GM23338 (cell line): ENCODE data around the gene SLC39A11. TPM values are rescaled to one million over a fixed set of nuclear protein-coding genes. Genes with fewer than 3 reads are reported as not detected.

ENCODE experiments used
- ATAC-seq: fragments of 200-7000 bp; cut with Tn5 transposase; 3 replicates; pipeline ENCODE4 v1.9.1; 2020
- DNase-seq: peaks from one replicate; pipeline ENCODE4 v3.0.0-alpha.2; 2015; ENCODE audit warnings: low spot score
- H2AFZ ChIP-seq: fragments of 200-600 bp; sonication (generic); 2 replicates; pipeline ENCODE4 v1.8.0; 2016; ENCODE audit warnings: antibody characterized with exemption, mild to moderate bottlenecking, moderate library complexity
- H3F3A ChIP-seq: fragments of 200-600 bp; sonication (generic); replicated peaks from 2 replicates; pipeline ENCODE4 v1.8.0; 2017; ENCODE audit warnings: antibody characterized with exemption, mixed run types, low read depth
- H3K27ac ChIP-seq: fragments of 200-600 bp; sonication (generic); 2 replicates; pipeline ENCODE4 v1.6.1; 2016; ENCODE audit warnings: low read depth
- H3K27me3 ChIP-seq: fragments of 200-600 bp; sonication (generic); 2 replicates; pipeline ENCODE4 v1.8.0; 2016; ENCODE audit warnings: mild to moderate bottlenecking, mixed run types, moderate library complexity; ENCODE audit not compliant: insufficient read depth
- H3K36me3 ChIP-seq: fragments of 200-600 bp; sonication (generic); 2 replicates; pipeline ENCODE4 v1.8.0; 2016; ENCODE audit warnings: mild to moderate bottlenecking; ENCODE audit not compliant: insufficient read depth
- H3K4me1 ChIP-seq: fragments of 200-600 bp; sonication (generic); 2 replicates; pipeline ENCODE4 v1.8.0; 2016; ENCODE audit warnings: mild to moderate bottlenecking, moderate library complexity; ENCODE audit not compliant: insufficient read depth
- H3K4me2 ChIP-seq: fragments of 200-600 bp; sonication (generic); 2 replicates; pipeline ENCODE4 v1.7.1; 2017; ENCODE audit warnings: mixed run types
- H3K4me3 ChIP-seq: fragments of 200-600 bp; sonication (generic); 2 replicates; pipeline ENCODE4 v1.6.1; 2016; ENCODE audit warnings: mixed run types
- H3K79me2 ChIP-seq: fragments of 200-600 bp; sonication (generic); replicated peaks from 2 replicates; pipeline ENCODE4 v1.8.0; 2017; ENCODE audit warnings: mild to moderate bottlenecking; ENCODE audit not compliant: insufficient read depth
- H3K9me2 ChIP-seq: fragments of 200-600 bp; sonication (generic); 2 replicates; pipeline ENCODE4 v1.8.0; 2017; ENCODE audit not compliant: insufficient read depth
- H4K20me1 ChIP-seq: fragments of 200-600 bp; sonication (generic); replicated peaks from 2 replicates; pipeline ENCODE4 v1.8.0; 2017; ENCODE audit warnings: mild to moderate bottlenecking; ENCODE audit not compliant: insufficient read depth
- H3K27ac Mint-ChIP-seq: 2 replicates; pipeline ENCODE4 v1.8.0; 2020; ENCODE audit warnings: inconsistent platforms, mild to moderate bottlenecking, moderate library complexity, mixed read lengths
- H3K27me3 Mint-ChIP-seq: 3 replicates; pipeline ENCODE4 v1.8.0; 2022; ENCODE audit warnings: low read depth, mild to moderate bottlenecking, moderate library complexity, mixed read lengths, inconsistent platforms; ENCODE audit not compliant: insufficient read depth, poor library complexity
- H3K36me3 Mint-ChIP-seq: 3 replicates; pipeline ENCODE4 v1.8.0; 2021; ENCODE audit warnings: low read depth, mild to moderate bottlenecking, inconsistent platforms, moderate library complexity, mixed read lengths
- H3K4me1 Mint-ChIP-seq: 3 replicates; pipeline ENCODE4 v1.8.0; 2020; ENCODE audit warnings: mild to moderate bottlenecking, inconsistent platforms, mixed read lengths
- H3K4me3 Mint-ChIP-seq: 3 replicates; pipeline ENCODE4 v1.8.0; 2021; ENCODE audit warnings: moderate library complexity, mild to moderate bottlenecking, inconsistent platforms, mixed read lengths
- H3K9me3 Mint-ChIP-seq: 3 replicates; pipeline ENCODE4 v1.8.0; 2020; ENCODE audit warnings: moderate library complexity, mild to moderate bottlenecking, inconsistent platforms, mixed read lengths
- CREB1 ChIP-seq: fragments of 250-450 bp; sonication (Bioruptor Pico); IDR thresholded peaks from 2 replicates; pipeline ENCODE4 v1.5.0; 2020; ENCODE audit warnings: low read depth, mild to moderate bottlenecking, moderate library complexity
- ETS1 ChIP-seq: IDR thresholded peaks from 2 replicates; pipeline ENCODE4 v1.6.1; 2016; ENCODE audit warnings: antibody characterized with exemption
- EZH2 ChIP-seq: fragments of 200-600 bp; sonication (generic); IDR thresholded peaks from one replicate; pipeline ENCODE4 v1.8.0; 2017; ENCODE audit warnings: antibody characterized with exemption, mild to moderate bottlenecking, low read depth; ENCODE audit not compliant: unreplicated experiment
- EZH2phosphoT487 ChIP-seq: fragments of 200-600 bp; sonication (generic); IDR thresholded peaks from one replicate; pipeline ENCODE4 v1.8.1; 2018; ENCODE audit warnings: antibody characterized with exemption; ENCODE audit not compliant: unreplicated experiment
- NANOG ChIP-seq: IDR thresholded peaks from 2 replicates; pipeline ENCODE4 v1.6.1; 2016; ENCODE audit warnings: antibody characterized with exemption, borderline replicate concordance
- POLR2AphosphoS5 ChIP-seq: IDR thresholded peaks from 2 replicates; pipeline ENCODE4 v1.6.1; 2016; ENCODE audit warnings: antibody characterized with exemption, low read depth
- STAT1 ChIP-seq: IDR thresholded peaks from one replicate; pipeline ENCODE4 v1.6.1; 2016; ENCODE audit warnings: antibody characterized with exemption; ENCODE audit not compliant: unreplicated experiment
- ZNF114 ChIP-seq: fragments of 250-450 bp; sonication (Bioruptor Pico); IDR thresholded peaks from 2 replicates; pipeline ENCODE4 v1.5.0; 2020; ENCODE audit warnings: mild to moderate bottlenecking, moderate library complexity
- ZNF331 ChIP-seq: fragments of 250-450 bp; sonication (Bioruptor Pico); IDR thresholded peaks from 2 replicates; pipeline ENCODE4 v1.5.0; 2020; ENCODE audit warnings: low read depth, mild to moderate bottlenecking, moderate library complexity
- polyA plus RNA-seq: library from polyadenylated mRNA; unstranded; fragments of >200 nt; fragmentation: Nextera tagmentation; extraction: Ambion mirVana; gene quantifications from 2 replicates; pipeline ENCODE4 v1.2.1, GENCODE V29; 2016
- total RNA-seq: library from RNA; depleted of rRNA; stranded (reverse); fragments of >200 nt; shearing (Covaris generic); gene quantifications from 2 replicates; pipeline ENCODE4 v1.2.3, GENCODE V29; 2014
- TF ChIP-seq, protein P1 (sequence below): fragments of 250-450 bp; sonication (Bioruptor Pico); IDR thresholded peaks from 2 replicates; pipeline ENCODE4 v1.5.0; 2020; ENCODE audit warnings: mild to moderate bottlenecking, moderate library complexity
- TF ChIP-seq, protein P2 (sequence below): IDR thresholded peaks from one replicate; pipeline ENCODE4 v1.6.1; 2018; ENCODE audit warnings: antibody characterized with exemption; ENCODE audit not compliant: unreplicated experiment
- TF ChIP-seq, protein P3 (sequence below), 2 experiments: fragments of 200-600 bp in 1 of 2; sonication (generic) in 1 of 2; conservative IDR thresholded peaks; 2 replicates each; pipeline versions ENCODE4 v1.5.1 to v1.6.1; 2016 to 2017; ENCODE audit warnings: antibody characterized with exemption in 2 of 2, low read depth in 2 of 2, mild to moderate bottlenecking in 2 of 2, moderate library complexity in 1 of 2

Gene SLC39A11
- total and polyA plus RNA-seq, 2 experiments from 2014 or later = 10.8 to 18.1 TPM

DNA sequence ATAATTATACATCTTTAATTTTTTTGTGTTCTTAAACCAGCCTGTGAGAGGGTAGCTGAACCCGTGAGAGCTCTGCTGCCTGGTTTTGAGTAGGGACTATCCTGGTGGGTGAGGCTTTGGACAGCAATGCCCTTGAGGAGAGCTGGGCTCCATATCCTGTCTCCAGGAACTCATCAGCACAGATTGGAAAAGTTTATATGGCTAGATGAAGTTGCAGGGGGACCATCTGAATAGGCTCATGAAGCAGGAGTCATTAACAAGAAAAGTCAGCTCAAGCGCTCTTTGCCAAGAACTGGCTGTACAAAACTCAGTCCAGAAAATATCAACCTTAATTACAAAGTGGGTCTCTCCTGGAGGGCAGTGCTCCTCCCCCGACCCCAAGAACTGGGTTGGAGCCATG lies 38.5 kb upstream of the SLC39A11 start:
- Mint-ChIP-seq H3K9me3 (no peaks in the 10 kb centered on the region), H3K4me3 (no peak overlapping the region), H3K27me3 (peaks cover 3% of the 10 kb centered on the region), H3K4me1 (peaks cover 14% of the 10 kb centered on the region), H3K27ac (no peak overlapping the region), H3K36me3 (no peaks in the 10 kb centered on the region)
- no peaks in the 10 kb centered on the region for H3K36me3 ChIP-seq
- H3K9me2 ChIP-seq = no peaks in the 10 kb centered on the region
- H2AFZ ChIP-seq = peak overlapping the region; percentile 56; the same call in 1 of the 2 replicates
- peaks cover 17% of the 10 kb centered on the region for H3K4me1 ChIP-seq
- no peak overlapping the region for H3K27ac ChIP-seq
- DNase-seq = no peak
- ATAC-seq = no peak
- H3K4me2 ChIP-seq = no peak overlapping the region; the same call in 1 of the 2 replicates
- no peaks in the 10 kb centered on the region for H3K79me2 ChIP-seq
- H3K4me3 ChIP-seq = no peak overlapping the region
- H4K20me1 ChIP-seq = no peaks in the 10 kb centered on the region
- TF ChIP-seq, protein P1, sequence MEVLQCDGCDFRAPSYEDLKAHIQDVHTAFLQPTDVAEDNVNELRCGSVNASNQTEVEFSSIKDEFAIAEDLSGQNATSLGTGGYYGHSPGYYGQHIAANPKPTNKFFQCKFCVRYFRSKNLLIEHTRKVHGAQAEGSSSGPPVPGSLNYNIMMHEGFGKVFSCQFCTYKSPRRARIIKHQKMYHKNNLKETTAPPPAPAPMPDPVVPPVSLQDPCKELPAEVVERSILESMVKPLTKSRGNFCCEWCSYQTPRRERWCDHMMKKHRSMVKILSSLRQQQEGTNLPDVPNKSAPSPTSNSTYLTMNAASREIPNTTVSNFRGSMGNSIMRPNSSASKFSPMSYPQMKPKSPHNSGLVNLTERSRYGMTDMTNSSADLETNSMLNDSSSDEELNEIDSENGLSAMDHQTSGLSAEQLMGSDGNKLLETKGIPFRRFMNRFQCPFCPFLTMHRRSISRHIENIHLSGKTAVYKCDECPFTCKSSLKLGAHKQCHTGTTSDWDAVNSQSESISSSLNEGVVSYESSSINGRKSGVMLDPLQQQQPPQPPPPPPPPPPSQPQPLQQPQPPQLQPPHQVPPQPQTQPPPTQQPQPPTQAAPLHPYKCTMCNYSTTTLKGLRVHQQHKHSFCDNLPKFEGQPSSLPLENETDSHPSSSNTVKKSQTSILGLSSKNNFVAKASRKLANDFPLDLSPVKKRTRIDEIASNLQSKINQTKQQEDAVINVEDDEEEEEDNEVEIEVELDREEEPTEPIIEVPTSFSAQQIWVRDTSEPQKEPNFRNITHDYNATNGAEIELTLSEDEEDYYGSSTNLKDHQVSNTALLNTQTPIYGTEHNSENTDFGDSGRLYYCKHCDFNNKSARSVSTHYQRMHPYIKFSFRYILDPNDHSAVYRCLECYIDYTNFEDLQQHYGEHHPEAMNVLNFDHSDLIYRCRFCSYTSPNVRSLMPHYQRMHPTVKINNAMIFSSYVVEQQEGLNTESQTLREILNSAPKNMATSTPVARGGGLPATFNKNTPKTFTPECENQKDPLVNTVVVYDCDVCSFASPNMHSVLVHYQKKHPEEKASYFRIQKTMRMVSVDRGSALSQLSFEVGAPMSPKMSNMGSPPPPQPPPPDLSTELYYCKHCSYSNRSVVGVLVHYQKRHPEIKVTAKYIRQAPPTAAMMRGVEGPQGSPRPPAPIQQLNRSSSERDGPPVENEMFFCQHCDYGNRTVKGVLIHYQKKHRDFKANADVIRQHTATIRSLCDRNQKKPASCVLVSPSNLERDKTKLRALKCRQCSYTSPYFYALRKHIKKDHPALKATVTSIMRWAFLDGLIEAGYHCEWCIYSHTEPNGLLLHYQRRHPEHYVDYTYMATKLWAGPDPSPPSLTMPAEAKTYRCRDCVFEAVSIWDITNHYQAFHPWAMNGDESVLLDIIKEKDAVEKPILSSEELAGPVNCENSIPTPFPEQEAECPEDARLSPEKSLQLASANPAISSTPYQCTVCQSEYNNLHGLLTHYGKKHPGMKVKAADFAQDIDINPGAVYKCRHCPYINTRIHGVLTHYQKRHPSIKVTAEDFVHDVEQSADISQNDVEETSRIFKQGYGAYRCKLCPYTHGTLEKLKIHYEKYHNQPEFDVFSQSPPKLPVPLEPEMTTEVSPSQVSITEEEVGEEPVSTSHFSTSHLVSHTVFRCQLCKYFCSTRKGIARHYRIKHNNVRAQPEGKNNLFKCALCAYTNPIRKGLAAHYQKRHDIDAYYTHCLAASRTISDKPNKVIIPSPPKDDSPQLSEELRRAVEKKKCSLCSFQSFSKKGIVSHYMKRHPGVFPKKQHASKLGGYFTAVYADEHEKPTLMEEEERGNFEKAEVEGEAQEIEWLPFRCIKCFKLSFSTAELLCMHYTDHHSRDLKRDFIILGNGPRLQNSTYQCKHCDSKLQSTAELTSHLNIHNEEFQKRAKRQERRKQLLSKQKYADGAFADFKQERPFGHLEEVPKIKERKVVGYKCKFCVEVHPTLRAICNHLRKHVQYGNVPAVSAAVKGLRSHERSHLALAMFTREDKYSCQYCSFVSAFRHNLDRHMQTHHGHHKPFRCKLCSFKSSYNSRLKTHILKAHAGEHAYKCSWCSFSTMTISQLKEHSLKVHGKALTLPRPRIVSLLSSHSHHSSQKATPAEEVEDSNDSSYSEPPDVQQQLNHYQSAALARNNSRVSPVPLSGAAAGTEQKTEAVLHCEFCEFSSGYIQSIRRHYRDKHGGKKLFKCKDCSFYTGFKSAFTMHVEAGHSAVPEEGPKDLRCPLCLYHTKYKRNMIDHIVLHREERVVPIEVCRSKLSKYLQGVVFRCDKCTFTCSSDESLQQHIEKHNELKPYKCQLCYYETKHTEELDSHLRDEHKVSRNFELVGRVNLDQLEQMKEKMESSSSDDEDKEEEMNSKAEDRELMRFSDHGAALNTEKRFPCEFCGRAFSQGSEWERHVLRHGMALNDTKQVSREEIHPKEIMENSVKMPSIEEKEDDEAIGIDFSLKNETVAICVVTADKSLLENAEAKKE = no peak
- TF ChIP-seq NANOG = no peak
- no peak for TF ChIP-seq ZNF114 (CRISPR knock-in tag)
- TF ChIP-seq ETS1 = no peak
- no peak for TF ChIP-seq STAT1
- TF ChIP-seq EZH2phosphoT487 = no peak
- TF ChIP-seq, protein P2, sequence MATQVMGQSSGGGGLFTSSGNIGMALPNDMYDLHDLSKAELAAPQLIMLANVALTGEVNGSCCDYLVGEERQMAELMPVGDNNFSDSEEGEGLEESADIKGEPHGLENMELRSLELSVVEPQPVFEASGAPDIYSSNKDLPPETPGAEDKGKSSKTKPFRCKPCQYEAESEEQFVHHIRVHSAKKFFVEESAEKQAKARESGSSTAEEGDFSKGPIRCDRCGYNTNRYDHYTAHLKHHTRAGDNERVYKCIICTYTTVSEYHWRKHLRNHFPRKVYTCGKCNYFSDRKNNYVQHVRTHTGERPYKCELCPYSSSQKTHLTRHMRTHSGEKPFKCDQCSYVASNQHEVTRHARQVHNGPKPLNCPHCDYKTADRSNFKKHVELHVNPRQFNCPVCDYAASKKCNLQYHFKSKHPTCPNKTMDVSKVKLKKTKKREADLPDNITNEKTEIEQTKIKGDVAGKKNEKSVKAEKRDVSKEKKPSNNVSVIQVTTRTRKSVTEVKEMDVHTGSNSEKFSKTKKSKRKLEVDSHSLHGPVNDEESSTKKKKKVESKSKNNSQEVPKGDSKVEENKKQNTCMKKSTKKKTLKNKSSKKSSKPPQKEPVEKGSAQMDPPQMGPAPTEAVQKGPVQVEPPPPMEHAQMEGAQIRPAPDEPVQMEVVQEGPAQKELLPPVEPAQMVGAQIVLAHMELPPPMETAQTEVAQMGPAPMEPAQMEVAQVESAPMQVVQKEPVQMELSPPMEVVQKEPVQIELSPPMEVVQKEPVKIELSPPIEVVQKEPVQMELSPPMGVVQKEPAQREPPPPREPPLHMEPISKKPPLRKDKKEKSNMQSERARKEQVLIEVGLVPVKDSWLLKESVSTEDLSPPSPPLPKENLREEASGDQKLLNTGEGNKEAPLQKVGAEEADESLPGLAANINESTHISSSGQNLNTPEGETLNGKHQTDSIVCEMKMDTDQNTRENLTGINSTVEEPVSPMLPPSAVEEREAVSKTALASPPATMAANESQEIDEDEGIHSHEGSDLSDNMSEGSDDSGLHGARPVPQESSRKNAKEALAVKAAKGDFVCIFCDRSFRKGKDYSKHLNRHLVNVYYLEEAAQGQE = no peak
- no peak for TF ChIP-seq POLR2AphosphoS5
- no peak for TF ChIP-seq CREB1
- TF ChIP-seq, protein P3, sequence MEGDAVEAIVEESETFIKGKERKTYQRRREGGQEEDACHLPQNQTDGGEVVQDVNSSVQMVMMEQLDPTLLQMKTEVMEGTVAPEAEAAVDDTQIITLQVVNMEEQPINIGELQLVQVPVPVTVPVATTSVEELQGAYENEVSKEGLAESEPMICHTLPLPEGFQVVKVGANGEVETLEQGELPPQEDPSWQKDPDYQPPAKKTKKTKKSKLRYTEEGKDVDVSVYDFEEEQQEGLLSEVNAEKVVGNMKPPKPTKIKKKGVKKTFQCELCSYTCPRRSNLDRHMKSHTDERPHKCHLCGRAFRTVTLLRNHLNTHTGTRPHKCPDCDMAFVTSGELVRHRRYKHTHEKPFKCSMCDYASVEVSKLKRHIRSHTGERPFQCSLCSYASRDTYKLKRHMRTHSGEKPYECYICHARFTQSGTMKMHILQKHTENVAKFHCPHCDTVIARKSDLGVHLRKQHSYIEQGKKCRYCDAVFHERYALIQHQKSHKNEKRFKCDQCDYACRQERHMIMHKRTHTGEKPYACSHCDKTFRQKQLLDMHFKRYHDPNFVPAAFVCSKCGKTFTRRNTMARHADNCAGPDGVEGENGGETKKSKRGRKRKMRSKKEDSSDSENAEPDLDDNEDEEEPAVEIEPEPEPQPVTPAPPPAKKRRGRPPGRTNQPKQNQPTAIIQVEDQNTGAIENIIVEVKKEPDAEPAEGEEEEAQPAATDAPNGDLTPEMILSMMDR (conservative IDR thresholded peaks at IDR 0.05; ENCODE audit: low read depth in 2 of 2) = no peak
- no peak for TF ChIP-seq EZH2
- TF ChIP-seq ZNF331 (CRISPR knock-in tag) = no peak
- no peaks in the 10 kb centered on the region for H3K27me3 ChIP-seq
- no peaks in the 10 kb centered on the region for H3F3A ChIP-seq
